ENCODE data around the gene ITGB5.

ITGB5 gene

GRCh38 chr3:124836448-124836847 lies 50.7 kb downstream of the ITGB5 start:
- DNase-seq, result no peak

DNA sequence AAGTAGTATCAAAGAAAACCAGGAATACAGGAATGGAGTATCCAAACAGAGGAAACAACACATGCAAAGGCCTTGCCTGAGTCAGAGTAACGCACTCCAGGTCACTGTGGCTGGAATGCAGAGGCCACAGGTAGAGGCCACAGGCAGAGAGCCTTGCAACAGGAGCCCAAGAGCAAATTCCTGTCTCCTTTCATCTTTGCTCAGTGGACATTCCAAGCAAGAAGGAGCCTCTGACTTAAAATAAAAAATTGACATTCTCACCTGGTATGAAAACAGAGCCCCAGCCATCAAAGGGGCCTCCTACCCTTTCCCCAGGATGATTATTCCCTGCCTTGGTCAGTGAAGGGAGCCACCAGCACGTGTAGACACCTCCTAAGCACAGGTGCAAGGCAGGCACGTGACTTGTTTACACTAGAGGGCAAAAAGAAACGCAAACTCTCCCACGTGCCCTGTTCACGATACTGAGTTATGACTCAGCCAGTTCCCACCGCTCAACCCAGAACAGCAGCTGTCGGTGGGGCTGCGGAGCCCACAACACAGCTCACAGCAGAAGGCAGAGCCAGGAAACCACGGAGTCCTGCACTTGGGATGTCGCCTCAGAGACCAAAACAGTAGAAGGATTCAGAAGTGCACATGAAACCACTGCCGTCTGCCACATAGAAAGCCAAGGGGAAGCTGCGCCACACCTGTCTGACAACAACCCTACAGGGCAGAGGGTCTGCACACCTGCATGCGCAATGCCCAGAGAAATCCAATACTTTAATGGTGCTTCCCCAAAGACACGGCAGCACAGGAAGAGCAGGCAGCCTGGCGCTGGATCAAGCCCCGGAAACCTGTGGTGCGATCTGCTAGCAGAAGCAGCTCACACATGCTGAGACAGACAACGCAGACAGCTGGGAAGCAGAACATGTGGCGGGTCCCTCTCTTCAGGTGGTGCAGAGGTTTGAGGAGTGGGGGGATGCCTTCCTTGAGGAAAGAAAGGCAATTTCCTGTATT lies 52.1 kb downstream of the ITGB5 start:
- DNase-seq, result peak; percentile 80

- peak; percentile 29 for DNase-seq
Measured at GRCh38 chr3:124833710-124834332, 53.3 kb downstream of the ITGB5 start.

DNA sequence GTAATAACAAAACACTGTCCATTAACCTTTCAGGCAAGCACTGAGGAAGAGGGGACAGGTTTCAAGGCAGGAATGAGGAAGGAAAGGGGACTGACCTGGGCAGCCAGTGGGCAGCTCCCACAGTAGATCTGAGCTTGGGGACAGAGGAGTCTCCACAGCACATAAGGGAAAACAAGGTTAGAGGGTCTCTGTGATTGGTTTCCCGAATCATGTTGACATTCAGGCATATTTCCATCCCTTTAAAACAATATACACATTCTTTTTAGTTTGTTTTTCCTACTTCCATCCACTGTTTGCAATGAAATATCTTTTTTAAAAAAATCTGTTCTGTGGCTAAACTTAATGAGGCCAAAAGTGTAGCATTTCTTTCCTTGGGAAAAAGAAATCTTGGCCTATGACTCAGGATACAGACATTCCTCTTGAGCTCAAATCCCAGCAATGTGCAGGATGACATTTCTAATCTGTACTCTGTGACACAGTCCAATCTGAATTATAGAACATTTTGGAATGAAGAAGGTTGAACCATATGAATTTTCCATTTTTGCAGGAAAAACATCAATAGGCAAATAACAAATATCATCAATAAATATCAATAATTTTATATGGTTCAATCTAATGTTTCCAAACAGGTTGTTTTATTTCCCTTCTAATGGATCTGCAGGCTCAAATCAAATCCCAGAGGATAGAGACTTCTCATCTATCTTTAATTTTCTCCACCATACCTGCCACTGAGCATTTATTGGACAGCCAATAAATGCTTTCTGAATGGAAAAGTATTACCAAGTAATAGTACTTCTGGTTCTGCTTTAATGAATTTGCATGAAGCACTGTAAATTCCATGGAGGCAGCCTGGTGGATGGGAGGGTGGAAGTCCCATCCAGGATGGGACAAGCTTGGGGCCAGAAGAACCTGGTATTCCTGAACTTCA lies 54.1 kb downstream of the ITGB5 start:
- DNase-seq, result peak; percentile 92

- no peak for DNase-seq
Measured at GRCh38 chr3:124831628-124832199, 55.5 kb downstream of the ITGB5 start.

DNA sequence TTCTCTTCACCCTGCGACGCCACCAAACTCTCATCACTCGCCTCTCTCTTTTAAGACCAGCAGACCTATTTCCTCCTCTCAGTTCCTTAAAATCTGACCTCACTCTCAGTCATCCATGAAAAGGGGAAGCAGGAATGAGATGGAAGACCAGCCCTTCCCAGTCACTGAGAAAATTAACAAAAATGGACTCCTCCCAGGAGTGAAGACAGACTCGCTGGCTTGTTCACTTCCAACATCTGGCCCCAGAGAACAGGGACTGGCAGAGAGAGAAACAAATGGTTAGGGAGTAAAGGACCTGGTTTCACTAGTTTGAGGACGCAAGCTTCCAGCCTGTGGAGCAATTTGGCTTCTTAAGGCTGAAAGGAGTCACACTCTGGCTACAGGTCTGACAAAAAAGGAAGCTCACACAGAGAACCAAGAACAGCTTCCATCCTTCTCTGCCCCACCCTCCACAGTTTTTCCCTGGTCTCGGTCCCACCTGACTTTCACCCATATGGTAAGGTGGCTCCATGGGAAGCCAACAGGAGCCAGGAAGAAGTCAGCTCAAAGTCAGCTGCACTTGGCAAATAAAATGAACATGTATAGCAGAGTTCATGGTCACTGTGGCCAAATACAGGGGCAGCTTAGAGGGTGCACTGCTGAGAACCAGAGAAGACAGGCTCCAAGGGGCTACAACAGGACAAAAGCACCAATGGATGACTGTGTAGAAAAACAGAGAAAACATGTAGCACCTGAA lies 57.2 kb downstream of the ITGB5 start:
- DNase-seq, result no peak

- peak; percentile 62 for DNase-seq
Measured at GRCh38 chr3:124829178-124829818, 57.9 kb downstream of the ITGB5 start.

DNA sequence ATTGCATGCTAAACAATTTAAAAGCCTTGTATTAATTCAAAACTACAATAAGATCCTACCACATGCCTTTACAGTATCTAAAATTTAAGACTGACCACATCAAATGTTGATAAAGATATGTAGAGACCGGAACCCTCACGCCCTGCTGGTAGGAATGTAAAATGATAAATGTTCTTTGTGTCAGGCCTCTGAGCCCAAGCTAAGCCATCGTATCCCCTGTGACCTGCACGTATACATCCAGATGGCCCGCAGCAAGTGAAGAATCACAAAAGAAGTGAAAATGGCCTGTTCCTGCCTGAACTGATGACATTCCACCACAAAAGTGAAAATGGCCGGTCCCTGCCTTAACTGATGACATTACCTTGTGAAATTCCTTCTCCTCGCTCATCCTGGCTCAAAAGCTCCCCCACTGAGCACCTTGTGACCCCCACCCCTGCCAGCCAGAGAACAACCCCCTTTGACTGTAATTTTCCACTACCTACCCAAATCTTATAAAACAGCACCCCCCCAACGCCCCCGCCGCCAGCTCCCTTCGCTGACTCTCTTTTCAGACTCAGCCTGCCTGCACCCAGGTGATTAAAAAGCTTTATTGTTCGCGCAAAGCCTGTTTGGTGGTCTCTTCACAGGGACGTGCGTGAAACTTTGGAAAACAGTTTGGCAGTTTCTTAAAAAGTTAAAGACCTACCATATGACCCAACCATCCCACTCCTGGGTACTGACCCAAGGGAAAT lies 59.5 kb downstream of the ITGB5 start:
- DNase-seq, result peak; percentile 25

GRCh38 chr3:124826703-124827102 lies 60.5 kb downstream of the ITGB5 start:
- DNase-seq, result peak; percentile 87

DNA sequence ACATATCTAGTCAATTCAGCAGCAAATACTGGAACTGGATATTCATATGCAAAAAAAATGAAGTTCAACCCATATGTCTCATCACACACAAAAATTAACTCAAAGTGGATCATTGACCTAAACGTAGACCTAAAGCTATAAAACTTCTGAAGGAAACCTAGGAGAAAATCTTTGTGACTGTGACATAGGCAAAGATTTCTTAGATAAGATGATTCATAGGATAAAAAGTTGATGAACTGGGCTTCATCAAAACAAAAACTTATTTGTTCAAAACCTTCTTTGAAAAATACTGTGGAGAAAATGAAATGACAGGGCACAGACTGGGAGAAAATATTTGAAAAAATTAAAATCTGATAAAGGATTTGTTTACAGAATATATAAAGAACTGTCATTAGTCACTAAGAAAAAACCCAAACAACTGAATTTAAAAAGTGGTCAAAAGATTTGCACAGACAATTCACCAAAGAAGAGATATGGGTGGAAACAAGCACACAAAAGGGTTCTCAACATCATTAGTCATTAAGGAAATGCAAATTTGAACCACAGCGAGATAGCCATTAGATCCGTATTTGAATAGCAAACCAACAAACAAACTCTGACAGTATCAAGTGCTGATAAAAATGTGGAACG lies 62.8 kb downstream of the ITGB5 start:
- DNase-seq, result no peak

- DNase-seq, result no peak
Measured at GRCh38 chr3:124823648-124824047, 63.5 kb downstream of the ITGB5 start.

DNA sequence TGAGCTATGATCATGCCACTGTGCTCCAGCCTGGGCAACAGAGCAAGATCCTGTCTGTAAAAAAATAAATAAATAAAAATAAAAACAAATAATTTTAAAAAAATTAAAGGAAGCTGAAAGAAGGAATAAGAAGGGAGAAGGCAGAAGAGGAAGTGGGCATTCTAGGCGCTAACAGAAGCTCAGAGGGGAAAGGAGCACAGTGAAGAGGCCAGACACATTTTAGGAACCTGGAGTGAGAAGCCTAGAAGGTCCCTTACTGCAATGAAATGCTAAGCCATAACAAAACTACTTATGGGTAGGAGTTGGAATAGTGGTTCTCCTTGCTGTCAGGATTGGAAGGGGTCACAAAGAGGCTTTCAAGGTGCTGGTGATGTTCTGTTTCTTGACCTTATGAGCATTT lies 64.0 kb downstream of the ITGB5 start:
- no peak for DNase-seq

DNA sequence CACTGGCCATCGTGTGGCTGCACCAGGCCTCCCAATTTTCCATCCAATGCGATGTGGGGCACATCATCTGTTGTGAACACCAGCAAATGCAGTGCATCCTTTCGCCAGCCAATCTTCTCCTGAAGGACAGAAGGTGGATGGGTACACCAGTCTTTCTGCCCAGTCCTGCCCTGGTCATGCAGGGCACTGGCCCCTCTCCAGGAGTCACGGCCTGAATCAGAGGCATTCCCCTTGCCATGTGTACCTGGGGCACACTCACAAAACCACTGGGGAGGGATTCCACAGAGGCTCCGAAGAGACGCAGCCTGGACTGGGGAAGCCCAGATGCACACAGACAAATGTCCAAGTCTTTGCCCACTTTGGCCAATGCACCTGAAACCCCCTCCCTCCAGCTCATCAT lies 65.8 kb downstream of the ITGB5 start:
- no peak for DNase-seq

GRCh38 chr3:124818398-124819091 lies 68.6 kb downstream of the ITGB5 start:
- DNase-seq, result peak; percentile 32

DNA sequence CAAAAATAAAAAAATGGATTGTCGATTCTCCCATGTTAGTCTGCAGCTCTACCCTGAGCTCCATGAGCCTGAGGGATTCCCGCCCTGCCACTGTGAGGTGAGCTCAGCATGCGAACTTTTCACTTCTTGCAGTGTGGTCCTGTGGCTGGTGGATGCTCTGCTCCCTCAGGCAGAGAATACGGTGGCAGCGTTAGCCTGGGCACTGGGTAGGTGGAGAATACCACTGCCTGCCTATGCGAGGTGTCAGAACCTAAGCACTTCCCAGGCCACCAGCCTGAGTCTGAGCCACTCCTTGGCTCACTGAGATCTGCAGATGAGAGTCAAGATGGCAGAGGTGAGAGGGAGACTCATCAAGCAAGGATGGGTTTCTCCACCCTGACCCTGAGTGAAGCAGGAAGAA lies 70.1 kb downstream of the ITGB5 start:
- DNase-seq, result no peak

DNA sequence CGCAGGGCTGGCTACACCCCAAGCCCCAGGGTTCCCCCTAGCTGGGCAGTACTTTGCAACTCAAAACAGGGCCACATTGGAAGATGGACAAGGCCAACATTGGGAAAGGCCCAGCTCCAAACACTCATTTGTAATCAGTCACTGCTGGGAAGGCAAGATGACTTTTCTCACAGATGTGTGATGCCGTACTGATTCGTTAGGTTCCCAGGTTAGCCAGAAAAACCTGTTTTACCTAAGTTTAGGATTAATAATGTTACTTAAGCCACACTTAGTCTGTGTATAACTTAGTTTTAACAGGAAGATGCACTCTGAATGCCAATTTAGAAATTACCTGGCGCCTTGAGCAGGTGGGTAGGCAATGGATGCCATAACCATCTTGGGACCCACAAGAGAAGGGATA lies 71.0 kb downstream of the ITGB5 start:
- DNase-seq, result no peak

DNA sequence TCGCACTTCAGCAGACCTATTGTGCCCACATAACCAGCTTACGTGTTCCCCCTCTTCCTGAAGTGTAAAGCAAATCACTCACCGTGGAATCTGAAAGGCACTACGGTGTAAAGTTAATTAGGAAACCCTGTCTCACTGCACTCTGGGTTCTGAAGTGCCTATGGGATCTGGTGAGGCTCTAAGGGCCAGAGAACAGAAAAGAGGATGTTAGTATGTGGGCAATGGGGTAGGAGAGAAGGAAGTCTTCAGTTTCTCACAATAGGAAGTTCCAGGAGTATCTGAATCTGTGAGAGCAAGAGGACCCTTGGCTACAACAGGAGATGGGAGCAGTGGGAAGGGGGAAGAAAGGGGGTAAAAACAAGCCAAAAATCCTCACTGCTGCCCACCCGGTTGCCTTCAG lies 71.4 kb downstream of the ITGB5 start:
- DNase-seq, result no peak

- no peak for DNase-seq
Measured at GRCh38 chr3:124814620-124815421, 72.3 kb downstream of the ITGB5 start.
